K562 (cell line): ENCODE data around the gene KCNH3. TPM values are rescaled to one million over a fixed set of nuclear protein-coding genes. Genes with fewer than 3 reads are reported as not detected.
A peak's percentile ranks its signal among the peaks of the same experiment; 100 is the strongest.

Experiments
- ARID1B ChIP-seq: fragments of 450-650 bp; IDR thresholded peaks from 2 replicates; pipeline ENCODE4 v1.6.1; 2016; ENCODE audit warnings: antibody characterized with exemption, mild to moderate bottlenecking, inconsistent platforms
- CAMTA2 ChIP-seq: fragments of 250-450 bp; sonication (Bioruptor Pico); conservative IDR thresholded peaks from 2 replicates; pipeline ENCODE4 v1.5.1; 2022
- CXXC5 ChIP-seq: fragments of 250-450 bp; sonication (Bioruptor Pico); IDR thresholded peaks from 2 replicates; pipeline ENCODE4 v1.8.0; 2022; ENCODE audit warnings: inconsistent platforms, mild to moderate bottlenecking, moderate library complexity
- SP1 ChIP-seq: sonication (generic); formaldehyde crosslinking; IDR thresholded peaks from 2 replicates; pipeline ENCODE4 v1.8.1; 2022; ENCODE audit warnings: mild to moderate bottlenecking, missing genetic modification reagents
- SREBF1 ChIP-seq: fragments of 150-350 bp; IDR thresholded peaks from 2 replicates; pipeline ENCODE4 v1.6.1; 2014; ENCODE audit warnings: antibody characterized with exemption, low read depth, low read length, borderline replicate concordance
- ZNF3 ChIP-seq: fragments of 250-450 bp; sonication (Bioruptor Pico); IDR thresholded peaks from 2 replicates; pipeline ENCODE4 v1.5.0; 2021; ENCODE audit warnings: mild to moderate bottlenecking, moderate library complexity
- ZNF766 ChIP-seq: fragments of 200-800 bp; sonication (Bioruptor generic); conservative IDR thresholded peaks from 2 replicates; pipeline ENCODE4 v1.6.1; 2016; ENCODE audit warnings: missing genetic modification characterization, missing compliant biosample characterization
- polyA plus RNA-seq, 8 experiments: library from polyadenylated mRNA; depleted of rRNA in 4 of 8; stranded (reverse) in 5 of 8; unstranded in 3 of 8; fragments of >200 nt; fragmentation: Nextera tagmentation in 2 of 8; fragmentation: Illumina TruSeq in 1 of 8; extraction: Ambion mirVana in 2 of 8; extraction: Trizol in 1 of 8; gene quantifications; 2 replicates each; pipeline versions ENCODE4 v1.2.1 to v1.2.3, GENCODE V29; 2011 to 2014; ENCODE audit warnings: inconsistent platforms in 1 of 8, missing spikeins in 1 of 8
- total RNA-seq, 7 experiments: library from RNA; depleted of rRNA in 6 of 7; stranded (reverse); fragments of >200 nt in 6 of 7; fragmentation: Illumina TruSeq in 2 of 7; extraction: Trizol in 2 of 7; gene quantifications; 2 replicates each; pipeline versions ENCODE4 v1.2.1 to v1.2.3, GENCODE V29; 2011 to 2021; ENCODE audit warnings: low replicate concordance in 1 of 7
- TF ChIP-seq, protein P1 (sequence below): fragments of 450-650 bp; IDR thresholded peaks from 2 replicates; pipeline ENCODE4 v1.6.1; 2018; ENCODE audit not compliant: partially characterized antibody
- TF ChIP-seq, protein P2 (sequence below): fragments of 450-650 bp; IDR thresholded peaks from 2 replicates; pipeline ENCODE4 v1.6.1; 2016; ENCODE audit warnings: mild to moderate bottlenecking, moderate library complexity
- TF ChIP-seq, protein P3 (sequence below): fragments of 200-800 bp; sonication (Bioruptor generic); IDR thresholded peaks from 2 replicates; pipeline ENCODE4 v1.6.1; 2017; ENCODE audit warnings: missing genetic modification characterization, missing compliant biosample characterization

The KCNH3 gene
- total and polyA plus RNA-seq, 9 of the 15 experiments (the other 6 are each of a cell fraction or from before 2014, with no cell fraction given) = 0.01 to 0.09 TPM; not detected in 7

DNA sequence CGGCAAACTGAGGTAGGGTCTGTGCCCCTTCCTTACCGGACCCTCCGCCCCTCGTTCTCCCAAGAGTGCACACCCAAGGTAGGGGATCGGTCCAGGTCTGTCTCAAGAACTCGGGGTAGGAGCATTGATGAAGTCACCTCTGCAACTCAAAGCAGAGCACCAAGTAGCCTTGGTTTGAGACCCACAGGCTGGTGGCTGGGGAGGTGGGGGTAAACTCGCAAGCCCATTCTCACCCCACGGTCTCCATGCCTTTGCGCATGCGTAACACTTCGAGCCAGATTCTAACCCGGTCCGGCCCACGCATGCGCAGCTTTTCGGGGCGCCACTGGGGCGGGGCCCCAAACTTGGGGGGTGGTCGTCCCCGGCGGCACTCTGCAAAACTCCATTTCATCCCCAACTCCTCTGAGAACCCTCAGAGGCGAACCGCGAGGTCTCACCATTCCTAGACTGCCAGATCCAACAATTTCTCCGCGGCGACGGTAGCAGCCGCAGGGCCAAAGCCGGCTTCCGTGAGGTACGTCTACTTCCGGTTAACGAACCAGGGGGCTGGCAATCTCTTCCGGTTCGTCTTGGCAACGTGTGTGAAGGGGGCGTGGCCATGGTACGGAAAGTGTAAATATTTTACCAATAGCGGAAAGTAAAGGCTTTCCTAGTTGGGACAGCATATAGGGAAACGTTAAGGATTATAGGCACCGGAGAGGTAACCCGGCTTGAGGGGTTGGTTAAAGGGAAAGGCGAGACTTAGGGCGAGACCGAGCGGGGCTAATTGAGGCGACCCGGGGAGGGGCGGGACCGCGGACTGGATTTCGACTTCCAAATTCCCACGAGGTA is 29.0 kb downstream of the KCNH3 start, which contains the start of gene MCRS1 (continued):
- TF ChIP-seq SP1 (peak; percentile 94), CXXC5 (CRISPR knock-in tag) (peak; percentile 93), ZNF3 (CRISPR knock-in tag) (no peak), CAMTA2 (CRISPR knock-in tag) (no peak), SREBF1 (0 out of 2 replicates have a peak, but pooled peaks have one; percentile 21), ARID1B (peak; percentile 18; the same call in 1 of the 2 replicates), ZNF766 (CRISPR knock-in tag) (0 out of 2 replicates have a peak, but pooled peaks have one; percentile 67)
- TF ChIP-seq, protein P1, sequence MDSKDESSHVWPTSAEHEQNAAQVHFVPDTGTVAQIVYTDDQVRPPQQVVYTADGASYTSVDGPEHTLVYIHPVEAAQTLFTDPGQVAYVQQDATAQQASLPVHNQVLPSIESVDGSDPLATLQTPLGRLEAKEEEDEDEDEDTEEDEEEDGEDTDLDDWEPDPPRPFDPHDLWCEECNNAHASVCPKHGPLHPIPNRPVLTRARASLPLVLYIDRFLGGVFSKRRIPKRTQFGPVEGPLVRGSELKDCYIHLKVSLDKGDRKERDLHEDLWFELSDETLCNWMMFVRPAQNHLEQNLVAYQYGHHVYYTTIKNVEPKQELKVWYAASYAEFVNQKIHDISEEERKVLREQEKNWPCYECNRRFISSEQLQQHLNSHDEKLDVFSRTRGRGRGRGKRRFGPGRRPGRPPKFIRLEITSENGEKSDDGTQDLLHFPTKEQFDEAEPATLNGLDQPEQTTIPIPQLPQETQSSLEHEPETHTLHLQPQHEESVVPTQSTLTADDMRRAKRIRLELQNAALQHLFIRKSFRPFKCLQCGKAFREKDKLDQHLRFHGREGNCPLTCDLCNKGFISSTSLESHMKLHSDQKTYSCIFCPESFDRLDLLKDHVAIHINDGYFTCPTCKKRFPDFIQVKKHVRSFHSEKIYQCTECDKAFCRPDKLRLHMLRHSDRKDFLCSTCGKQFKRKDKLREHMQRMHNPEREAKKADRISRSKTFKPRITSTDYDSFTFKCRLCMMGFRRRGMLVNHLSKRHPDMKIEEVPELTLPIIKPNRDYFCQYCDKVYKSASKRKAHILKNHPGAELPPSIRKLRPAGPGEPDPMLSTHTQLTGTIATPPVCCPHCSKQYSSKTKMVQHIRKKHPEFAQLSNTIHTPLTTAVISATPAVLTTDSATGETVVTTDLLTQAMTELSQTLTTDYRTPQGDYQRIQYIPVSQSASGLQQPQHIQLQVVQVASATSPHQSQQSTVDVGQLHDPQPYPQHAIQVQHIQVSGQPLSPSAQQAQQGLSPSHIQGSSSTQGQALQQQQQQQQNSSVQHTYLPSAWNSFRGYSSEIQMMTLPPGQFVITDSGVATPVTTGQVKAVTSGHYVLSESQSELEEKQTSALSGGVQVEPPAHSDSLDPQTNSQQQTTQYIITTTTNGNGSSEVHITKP = peak; percentile 25
- TF ChIP-seq, protein P2, sequence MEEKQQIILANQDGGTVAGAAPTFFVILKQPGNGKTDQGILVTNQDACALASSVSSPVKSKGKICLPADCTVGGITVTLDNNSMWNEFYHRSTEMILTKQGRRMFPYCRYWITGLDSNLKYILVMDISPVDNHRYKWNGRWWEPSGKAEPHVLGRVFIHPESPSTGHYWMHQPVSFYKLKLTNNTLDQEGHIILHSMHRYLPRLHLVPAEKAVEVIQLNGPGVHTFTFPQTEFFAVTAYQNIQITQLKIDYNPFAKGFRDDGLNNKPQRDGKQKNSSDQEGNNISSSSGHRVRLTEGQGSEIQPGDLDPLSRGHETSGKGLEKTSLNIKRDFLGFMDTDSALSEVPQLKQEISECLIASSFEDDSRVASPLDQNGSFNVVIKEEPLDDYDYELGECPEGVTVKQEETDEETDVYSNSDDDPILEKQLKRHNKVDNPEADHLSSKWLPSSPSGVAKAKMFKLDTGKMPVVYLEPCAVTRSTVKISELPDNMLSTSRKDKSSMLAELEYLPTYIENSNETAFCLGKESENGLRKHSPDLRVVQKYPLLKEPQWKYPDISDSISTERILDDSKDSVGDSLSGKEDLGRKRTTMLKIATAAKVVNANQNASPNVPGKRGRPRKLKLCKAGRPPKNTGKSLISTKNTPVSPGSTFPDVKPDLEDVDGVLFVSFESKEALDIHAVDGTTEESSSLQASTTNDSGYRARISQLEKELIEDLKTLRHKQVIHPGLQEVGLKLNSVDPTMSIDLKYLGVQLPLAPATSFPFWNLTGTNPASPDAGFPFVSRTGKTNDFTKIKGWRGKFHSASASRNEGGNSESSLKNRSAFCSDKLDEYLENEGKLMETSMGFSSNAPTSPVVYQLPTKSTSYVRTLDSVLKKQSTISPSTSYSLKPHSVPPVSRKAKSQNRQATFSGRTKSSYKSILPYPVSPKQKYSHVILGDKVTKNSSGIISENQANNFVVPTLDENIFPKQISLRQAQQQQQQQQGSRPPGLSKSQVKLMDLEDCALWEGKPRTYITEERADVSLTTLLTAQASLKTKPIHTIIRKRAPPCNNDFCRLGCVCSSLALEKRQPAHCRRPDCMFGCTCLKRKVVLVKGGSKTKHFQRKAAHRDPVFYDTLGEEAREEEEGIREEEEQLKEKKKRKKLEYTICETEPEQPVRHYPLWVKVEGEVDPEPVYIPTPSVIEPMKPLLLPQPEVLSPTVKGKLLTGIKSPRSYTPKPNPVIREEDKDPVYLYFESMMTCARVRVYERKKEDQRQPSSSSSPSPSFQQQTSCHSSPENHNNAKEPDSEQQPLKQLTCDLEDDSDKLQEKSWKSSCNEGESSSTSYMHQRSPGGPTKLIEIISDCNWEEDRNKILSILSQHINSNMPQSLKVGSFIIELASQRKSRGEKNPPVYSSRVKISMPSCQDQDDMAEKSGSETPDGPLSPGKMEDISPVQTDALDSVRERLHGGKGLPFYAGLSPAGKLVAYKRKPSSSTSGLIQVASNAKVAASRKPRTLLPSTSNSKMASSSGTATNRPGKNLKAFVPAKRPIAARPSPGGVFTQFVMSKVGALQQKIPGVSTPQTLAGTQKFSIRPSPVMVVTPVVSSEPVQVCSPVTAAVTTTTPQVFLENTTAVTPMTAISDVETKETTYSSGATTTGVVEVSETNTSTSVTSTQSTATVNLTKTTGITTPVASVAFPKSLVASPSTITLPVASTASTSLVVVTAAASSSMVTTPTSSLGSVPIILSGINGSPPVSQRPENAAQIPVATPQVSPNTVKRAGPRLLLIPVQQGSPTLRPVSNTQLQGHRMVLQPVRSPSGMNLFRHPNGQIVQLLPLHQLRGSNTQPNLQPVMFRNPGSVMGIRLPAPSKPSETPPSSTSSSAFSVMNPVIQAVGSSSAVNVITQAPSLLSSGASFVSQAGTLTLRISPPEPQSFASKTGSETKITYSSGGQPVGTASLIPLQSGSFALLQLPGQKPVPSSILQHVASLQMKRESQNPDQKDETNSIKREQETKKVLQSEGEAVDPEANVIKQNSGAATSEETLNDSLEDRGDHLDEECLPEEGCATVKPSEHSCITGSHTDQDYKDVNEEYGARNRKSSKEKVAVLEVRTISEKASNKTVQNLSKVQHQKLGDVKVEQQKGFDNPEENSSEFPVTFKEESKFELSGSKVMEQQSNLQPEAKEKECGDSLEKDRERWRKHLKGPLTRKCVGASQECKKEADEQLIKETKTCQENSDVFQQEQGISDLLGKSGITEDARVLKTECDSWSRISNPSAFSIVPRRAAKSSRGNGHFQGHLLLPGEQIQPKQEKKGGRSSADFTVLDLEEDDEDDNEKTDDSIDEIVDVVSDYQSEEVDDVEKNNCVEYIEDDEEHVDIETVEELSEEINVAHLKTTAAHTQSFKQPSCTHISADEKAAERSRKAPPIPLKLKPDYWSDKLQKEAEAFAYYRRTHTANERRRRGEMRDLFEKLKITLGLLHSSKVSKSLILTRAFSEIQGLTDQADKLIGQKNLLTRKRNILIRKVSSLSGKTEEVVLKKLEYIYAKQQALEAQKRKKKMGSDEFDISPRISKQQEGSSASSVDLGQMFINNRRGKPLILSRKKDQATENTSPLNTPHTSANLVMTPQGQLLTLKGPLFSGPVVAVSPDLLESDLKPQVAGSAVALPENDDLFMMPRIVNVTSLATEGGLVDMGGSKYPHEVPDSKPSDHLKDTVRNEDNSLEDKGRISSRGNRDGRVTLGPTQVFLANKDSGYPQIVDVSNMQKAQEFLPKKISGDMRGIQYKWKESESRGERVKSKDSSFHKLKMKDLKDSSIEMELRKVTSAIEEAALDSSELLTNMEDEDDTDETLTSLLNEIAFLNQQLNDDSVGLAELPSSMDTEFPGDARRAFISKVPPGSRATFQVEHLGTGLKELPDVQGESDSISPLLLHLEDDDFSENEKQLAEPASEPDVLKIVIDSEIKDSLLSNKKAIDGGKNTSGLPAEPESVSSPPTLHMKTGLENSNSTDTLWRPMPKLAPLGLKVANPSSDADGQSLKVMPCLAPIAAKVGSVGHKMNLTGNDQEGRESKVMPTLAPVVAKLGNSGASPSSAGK = peak; percentile 70
- TF ChIP-seq, protein P3, sequence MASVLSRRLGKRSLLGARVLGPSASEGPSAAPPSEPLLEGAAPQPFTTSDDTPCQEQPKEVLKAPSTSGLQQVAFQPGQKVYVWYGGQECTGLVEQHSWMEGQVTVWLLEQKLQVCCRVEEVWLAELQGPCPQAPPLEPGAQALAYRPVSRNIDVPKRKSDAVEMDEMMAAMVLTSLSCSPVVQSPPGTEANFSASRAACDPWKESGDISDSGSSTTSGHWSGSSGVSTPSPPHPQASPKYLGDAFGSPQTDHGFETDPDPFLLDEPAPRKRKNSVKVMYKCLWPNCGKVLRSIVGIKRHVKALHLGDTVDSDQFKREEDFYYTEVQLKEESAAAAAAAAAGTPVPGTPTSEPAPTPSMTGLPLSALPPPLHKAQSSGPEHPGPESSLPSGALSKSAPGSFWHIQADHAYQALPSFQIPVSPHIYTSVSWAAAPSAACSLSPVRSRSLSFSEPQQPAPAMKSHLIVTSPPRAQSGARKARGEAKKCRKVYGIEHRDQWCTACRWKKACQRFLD = peak; percentile 89
